Measurements from ENCODE around the gene ADD1.
"Not testable (repeated sequence)": the region's sequence is repeated elsewhere in the genome, so short reads cannot be mapped to it uniquely, and the experiment has no call there.

ADD1 gene

DNA sequence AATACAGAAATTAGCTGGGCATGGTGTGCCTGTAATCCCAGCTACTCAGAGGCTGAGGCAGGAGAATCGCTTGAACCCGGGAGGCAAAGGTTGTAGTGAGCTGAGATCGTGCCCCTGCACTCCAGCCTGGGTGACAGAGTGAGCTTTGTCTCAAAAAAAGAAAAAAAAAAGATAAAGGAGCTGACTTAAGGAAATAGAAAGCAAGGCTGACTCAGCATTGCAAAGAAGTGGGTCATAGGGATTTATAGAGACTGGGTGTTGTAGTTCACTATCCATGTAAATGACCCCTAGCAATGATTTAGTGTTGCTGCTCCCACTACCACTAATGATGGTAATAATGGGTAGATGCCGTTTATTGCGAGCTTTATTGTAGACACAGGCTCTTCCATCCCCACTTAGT, 47.6 kb downstream of the ADD1 start:
- DNase-seq, result no peak

DNA sequence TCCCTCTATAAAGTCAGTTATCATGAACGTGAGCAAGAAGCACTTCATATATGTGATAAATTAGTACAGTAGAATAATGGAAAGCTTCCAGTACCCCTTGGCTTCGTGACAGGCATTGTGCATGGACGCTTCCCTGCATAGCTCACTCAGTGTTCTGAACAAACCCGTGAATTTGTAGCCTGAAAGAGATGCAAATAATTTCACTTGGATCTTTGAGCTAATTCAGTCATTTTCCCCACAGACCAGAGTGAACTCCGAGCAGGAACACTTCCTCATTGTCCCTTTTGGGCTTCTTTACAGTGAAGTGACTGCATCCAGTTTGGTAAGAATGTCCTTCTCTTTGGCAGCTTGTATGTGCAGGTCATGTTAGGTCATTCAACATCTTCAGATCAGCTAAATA, 50.1 kb downstream of the ADD1 start:
- DNase-seq, result no peak

DNA sequence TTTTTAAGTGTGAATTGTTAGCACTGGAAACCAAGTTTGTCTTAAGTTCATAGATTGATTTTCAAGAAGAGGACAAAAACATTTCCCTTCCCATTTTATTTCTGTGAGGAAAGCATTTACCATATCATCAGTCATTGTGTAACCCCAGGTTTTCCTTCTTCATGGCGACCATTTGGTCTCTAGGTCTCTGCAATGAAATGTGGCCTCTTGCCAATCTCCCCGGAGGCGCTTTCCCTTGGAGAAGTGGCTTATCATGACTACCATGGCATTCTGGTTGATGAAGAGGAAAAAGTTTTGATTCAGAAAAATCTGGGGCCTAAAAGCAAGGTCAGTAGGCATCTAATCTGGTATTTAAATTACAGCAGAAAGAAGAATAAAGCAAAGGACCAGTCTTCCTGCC, 54.4 kb downstream of the ADD1 start:
- no peak for DNase-seq

DNA sequence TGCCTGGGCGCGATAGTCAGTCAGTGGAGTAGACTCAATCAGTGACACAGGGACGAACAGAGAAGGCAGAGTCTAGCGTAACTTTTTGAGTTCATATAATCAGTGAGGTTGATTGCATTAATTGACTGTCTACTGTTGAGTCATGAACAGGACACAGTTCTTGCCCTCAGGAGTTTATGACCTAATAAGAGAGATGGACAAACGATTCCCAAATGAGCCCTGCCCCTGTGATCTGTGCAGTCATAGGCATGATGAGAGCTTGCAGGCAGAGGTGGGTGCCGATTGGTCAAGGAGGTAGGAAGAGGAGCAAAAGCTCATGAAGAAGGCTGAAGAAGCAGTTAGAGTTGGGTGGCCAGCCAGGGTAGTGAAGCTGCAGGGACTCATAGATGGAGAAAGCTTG, 57.1 kb downstream of the ADD1 start:
- DNase-seq, result no peak

DNA sequence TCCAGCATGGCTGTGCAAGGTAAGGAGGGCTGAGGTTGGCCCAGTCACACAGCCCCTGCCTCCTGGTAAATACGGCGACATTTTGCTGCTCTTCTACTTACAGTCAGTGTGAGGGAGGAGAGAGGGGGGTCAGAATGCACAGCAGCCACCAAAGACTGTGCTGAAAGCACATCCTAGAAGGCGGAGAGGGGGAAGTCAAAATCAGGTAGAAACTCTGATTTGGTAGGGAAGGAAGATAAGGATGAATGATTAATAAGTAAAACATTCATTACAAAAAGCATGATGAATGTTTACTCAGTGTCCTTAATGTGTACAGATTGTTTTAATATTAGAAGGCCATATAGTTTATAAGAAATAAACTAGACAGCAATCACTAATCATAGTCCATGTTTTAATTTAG, 57.5 kb downstream of the ADD1 start:
- no peak for DNase-seq

DNA sequence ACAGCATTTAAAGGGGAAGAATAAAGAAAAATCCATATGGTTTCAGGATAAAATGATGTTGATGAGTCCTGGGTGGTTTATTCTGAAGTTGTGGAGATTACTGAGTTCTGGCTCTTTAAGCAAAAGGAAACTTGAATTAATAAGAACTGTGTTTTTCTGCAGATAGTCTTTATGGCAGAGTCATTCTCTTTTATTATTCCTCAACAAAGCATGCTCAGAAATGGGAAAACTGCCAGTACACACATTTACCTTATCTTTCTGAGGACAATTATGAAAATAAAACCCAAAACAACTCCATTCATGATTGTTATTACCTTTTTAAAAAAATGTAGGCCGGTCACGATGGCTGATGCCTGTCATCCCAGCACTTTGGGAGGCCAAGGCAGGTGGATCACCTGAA, 58.5 kb downstream of the ADD1 start:
- no peak for DNase-seq

DNA sequence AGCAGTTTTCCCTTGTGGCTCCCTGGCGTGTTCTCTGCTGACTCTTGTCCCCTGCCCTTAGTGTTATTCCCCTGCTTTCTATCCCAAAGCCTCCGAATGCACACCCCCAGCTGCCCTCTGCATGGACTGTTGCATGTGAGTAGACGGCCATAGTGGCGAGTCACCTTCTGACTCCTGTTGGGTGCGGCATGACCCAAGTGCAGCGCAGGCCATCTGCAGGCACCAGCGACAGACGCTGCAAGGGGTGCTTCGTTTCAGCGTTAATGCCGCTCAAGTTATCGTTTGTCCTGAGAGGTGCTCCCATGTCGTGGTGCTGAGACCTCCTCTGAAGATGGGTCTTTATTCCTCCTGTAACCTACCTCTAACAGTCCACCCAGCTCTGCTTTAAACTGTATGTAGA, 61.9 kb downstream of the ADD1 start:
- no peak for DNase-seq

DNA sequence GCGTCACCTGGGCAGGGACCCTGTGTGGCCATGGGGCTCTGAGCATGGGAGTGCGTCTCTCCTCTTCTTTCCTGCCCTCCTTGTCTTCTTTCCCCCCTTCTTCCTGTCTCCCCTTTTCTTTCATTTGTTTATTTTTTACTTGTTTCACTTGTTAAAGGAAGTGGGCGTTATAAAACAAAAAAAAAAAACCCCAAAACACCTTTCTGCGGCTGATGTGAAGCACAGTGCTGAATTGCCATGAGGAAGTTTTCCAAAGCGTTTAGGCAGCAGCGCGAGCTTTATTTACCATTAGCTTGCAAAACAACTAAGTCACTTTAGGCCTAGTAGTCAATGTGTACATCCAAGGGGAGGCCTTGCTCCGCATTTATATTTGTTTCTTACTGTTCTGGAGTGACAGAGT, 62.6 kb downstream of the ADD1 start:
- no peak for DNase-seq

DNA sequence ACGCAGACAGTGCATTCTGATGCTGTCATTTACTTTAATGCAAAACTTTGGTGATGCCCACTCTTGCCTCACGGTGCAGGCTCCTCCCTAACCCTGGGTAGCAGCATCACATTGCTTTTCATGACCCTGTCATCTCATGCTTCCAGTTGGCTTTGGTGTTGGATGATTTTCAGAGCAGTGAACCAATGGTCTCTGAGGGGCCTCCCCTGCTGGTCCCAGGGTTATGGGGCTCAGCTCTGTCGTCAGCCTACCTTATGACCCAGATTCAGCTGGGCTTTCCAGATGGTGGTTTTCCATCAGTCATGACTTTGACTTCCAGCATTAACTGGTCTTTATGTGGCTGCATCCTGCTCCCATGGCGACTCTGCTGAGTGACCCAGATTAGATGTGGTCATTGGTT, 63.6 kb downstream of the ADD1 start:
- DNase-seq, result no peak

DNA sequence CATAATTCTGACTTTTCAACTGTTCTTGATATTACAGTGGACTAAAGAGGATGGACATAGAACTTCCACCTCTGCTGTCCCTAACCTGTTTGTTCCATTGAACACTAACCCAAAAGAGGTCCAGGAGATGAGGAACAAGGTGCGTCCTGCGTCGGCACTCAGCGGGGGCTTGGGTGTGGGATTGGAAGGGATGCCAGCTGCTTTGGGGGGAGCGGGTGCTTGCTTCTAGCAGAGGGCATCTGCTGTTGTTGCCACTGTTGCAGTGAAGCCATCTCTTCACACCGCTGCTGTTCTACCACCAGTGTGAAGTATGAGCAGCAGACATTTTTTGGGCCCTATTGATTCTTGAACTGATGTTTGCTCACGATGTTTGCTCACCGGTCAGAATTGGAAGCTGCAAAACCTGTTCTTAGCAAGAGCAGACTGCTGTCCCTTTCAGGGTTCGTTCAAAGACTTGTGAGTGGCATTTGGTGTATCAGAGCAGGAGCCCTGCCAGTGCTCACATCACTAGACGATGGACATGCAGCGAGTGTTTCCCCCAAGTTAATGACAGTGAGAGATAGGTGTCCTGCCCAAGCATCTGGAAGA, 64.2 kb downstream of the ADD1 start:
- DNase-seq, result no peak

DNA sequence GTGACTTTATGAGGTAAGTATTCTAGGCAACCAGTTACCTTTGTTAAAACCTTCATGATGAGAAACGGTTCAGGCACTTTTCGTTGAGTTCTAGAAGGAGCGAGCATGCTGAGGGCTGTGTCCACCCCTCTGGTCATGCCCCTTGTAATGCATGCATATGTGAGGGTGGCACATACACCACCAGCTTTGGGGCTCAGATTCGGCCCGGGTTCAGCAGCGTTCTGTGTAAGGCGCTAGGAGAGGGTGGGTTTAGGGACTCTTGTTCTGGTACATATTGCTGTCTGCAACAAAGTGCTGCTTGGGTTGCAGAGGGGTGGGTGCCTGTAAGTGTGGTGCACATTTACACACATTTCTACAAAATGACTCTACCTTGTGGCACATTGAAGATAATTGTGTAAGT, 65.0 kb downstream of the ADD1 start:
- no peak for DNase-seq

DNA sequence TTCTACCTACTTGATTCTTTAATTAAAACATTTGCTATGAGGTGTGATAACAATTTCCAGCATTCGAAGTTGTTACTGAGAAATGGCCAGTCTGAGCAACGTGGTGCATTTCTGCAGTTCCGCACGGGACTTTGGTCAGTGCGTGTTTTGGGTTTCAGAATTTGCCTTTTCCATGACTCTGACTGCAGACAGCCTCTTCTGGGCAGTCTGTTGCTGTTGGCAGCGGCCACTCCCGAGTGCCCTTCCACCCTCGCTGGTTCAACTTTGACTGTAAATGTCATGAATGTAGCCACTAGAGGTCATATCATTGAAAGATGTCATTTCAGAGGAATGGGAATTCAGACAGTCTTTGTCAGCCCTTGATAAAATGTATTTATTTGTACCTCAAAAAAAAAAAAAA, 65.9 kb downstream of the ADD1 start:
- no peak for DNase-seq

DNA sequence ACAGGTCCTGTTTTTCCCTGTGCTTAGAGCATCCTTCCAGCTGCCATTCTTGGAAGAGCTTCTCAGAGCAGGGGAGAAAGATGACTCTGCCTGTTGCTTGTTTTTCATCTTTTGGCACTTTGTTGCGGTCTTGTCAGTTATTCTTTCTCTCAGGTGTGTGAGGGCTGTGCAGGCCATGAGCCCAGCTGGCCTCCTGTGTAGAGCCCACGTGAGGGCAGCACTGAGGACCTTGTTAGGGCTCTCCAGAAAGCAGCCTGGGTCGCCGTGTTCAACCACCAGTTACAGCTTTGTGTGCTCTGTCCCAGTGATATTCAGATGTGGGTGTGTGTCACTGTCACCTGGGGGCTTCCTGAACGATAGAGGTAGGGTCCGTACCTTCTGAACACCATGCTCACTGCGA, 66.8 kb downstream of the ADD1 start:
- DNase-seq, result no peak

DNA sequence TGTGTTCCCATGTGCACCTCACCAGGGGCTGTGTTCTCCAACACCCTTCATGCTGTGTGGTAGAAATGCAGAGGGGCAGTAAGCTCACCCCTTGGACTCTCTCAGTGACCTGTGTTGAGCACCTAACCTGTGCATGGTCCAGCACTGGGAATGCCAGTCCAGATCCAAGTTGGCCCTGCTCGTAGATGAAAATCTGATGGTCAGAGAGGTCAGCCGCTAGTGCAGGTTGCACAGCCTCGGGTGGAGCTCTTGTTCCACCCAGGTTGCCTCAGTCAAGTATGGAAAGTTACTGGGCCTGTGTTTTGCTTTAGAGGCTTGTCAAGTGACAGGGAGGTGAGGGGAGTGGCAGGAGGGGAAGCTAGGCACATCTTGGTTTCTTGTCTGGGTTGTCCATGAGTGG, 68.2 kb downstream of the ADD1 start:
- no peak for DNase-seq

DNA sequence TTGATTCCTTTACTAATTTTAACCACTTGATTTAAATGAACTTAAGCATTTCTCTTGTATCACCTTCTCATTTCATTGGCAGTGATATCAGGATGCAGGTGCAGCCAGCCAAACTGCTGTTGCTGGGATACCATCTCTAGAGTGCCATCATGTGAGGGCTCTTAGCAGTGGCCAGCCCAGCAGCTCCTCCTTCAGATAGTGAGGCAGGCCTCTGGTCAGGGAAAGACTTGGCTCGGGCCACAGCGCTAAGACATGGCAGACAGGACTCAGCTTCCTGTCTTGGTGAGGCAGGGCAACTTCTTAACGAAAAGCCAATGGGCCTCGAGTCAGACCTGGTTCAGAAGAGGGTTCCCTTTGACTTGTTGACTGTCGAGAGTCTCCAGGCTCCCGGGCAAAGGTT, 69.5 kb downstream of the ADD1 start:
- no peak for DNase-seq

DNA sequence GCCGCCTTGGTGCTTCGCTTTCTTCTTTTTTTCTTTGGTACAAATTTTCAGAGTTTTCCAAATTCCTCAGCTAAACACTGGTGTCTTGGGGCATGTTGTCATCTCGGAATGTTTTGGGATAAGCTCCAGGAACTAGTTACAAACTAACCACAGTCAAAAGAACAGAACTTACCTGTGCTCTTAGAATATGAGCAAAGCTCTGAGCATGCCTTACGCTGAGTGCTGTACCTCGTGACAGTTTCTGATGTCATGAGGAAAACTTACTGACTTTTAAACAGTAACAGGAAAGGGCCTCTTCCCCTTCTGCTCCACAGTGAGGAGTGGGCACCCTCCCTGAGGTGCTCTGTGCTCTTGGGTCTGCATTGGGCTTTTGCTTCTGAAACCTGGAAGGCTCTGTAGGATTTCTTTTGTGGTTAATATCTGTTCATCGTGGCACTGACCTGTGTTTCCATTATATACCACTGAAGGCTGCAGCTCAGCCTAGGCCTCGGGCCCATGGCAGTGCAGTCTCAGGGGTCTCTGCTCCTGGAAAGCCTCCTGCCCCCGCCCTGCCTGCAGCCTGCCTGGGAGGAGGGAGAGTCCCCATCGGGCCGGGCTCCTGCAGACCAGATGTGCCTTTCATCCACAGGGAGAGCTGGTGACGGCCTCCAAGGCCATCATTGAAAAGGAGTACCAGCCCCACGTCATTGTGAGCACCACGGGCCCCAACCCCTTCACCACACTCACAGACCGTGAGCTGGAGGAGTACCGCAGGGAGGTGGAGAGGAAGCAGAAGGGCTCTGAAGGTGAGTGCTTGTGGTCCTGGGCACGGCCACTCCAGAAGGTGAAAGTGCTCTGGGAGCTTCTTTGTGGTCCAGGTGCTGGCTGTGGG, 70.8 kb downstream of the ADD1 start:
- DNase-seq, result no peak

DNA sequence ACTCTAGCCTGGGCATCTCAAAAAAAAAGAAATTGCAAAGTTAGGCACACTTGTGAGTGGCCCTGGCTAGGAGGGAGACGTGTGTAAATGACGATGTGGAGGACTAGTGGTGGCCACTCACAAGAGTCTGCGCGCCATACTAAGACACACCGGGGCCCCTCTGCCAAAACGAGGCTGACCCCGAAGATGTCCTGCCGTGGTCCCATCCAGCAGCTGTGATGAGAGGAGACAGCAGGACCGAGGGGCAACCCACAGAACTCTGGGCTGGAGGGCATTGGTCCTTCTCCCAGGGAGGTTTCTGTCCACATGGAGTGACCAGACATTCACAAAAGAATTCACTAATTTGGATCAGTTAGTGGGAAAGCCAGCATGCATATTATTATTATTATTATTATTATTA, 72.1 kb downstream of the ADD1 start:
- no peak for DNase-seq

DNA sequence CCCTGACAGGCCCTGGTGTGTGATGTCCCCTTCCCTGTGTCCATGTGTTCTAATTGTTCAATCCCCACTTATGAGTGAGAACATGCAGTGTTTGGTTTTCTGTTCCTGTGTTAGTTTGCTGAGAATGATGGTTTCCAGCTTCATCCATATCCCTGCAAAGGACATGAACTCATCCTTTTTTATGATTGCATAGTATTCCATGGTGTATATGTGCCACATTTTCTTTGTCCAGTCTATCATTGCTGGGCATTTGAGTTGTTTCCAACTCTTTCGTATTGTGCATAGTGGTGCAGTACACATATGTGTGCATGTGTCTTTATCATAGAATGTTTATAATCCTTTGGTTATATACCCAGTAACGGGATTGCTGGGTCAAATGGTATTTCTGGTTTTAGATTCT, 73.1 kb downstream of the ADD1 start:
- DNase-seq, result not testable (repeated sequence)

DNA sequence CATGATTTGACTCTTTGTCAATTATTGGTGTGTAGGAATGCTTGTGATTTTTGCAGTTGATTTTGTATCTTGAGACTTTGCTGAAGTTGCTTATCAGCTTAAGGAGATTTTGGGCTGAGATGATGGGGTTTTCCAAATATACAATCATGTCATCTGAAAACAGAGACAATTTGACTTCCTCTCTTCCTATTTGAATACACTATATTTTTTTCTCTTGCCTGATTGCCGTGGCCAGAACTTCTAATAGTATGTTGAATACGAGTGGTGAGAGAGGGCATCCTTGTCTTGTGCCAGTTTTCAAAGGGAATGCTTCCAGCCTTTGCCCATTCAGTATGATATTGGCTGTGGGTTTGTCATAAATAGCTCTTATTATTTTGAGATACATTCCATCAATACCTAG, 74.7 kb downstream of the ADD1 start:
- DNase-seq, result not testable (repeated sequence)

DNA sequence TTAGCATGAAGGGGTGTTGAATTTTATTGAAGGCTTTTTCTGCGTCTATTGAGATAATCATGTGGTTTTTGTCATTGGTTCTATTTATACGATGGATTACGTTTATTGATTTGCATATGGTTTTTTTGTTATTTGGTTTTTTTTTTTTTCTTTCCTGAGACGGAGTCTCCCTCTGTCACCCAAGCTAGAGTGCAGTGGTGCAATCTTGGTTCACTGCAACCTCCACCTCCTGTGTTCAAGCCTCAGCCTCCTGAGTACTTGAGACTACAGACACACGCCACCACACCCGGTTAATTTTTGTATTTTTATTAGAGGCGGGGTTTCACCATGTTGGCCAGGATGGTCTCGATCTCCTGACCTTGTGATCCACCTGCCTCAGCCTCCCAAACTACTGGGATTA, 75.1 kb downstream of the ADD1 start:
- DNase-seq, result not testable (repeated sequence)

DNA sequence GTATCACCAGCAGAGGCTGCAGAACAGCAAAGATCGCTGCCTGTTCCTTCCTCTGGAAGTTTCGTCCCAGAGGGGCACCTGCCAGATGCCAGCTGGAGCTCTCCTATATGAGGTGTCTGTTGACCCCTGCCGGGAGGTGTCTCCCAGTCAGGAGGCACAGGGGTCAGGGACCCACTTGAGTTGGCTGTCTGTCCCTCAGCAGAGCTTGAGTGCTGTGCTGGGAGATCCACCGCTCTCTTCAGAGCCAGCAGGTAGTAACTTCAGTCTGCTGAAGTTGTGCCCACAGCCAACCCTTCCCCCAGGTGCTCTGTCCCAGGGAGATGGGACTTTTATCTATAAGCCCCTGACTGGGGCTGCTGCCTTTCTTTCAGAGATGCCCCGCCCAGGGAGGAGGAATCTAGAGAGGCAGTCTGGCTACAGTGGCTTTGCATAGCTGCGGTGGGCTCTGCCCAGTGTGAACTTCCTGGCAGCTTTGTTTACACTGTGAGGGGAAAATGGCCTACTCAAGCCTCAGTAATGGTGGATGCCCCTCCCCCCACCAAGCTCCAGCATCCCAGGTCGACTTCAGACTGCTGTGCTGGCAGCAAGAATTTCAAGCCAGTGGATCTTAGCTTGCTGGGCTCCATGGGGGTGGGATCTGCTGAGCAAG, 78.9 kb downstream of the ADD1 start:
- peak; percentile 35 for DNase-seq

DNA sequence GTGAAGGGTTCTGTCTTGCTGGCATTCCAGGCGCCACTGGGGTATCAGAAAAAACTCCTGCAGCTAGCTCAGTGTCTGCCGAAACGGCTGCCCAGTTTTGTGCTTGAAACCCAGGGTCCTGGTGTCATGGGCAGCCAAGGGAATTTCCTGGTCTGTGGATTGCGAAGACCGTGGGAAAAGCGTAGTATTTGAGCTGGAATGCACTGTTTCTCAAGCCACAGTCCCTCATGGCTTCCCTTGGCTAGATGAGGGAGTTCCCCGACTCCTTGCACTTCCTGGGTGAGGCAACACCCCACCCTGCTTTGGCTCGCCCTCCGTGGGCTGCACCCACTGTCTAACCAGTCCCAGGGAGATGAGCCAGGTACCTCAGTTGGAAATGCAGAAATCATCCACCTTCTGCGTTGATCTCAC, 79.5 kb downstream of the ADD1 start:
- no peak for DNase-seq

DNA sequence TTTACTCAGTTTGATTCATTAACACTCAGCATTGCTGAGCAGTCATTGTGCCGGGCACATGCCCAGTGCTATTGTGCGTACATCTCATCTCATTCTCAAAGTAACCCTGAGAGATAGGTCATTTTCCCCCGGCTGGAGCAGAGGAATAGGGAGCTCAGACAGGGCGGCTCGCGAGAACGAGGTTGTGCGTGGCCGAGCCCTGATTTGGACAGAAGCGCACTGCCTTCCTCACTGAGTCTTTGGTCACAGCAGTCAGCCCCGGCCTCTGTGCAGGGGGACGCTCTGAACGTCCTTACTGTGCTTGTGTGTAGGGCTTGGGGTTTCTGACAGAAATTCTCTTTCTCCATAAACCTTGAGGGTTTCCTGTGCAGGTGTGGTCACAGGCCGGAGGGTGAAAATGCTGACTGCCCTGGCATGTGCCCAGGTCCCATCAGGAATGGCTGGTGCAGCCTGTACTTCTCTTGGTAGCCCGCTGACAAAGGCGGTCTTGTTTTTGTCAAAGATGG, 80.1 kb downstream of the ADD1 start:
- no peak for DNase-seq

DNA sequence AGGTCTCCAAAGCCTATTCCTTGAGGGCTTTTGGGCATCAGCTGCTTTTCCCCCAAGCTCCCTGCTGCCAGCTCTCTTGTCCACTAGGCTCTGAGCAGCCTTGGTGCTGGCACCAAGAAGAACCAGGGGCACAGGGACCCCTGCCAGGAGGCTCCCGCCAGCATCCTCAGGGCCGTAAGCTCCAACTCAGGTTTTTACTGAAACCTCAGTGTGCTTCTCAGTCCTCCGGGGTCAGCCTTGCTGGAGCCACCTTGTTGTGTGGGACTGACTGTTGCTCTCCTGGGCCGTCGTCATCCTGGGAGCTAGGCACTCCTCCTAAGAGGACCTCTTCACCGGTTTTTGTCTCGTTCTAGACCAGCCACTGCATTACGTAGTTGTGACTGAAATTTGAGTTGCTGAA, 80.6 kb downstream of the ADD1 start:
- no peak for DNase-seq
